ENCODE results near the gene TAF1. TPM values are rescaled to one million over a fixed set of nuclear protein-coding genes. Genes with fewer than 3 reads are reported as not detected.

Gene TAF1
- total and polyA plus RNA-seq, 10 of the 15 experiments (the other 5 are each of a cell fraction or from before 2014, with no cell fraction given) = 4.1 to 24.2 (median 17.2) TPM

- TF ChIP-seq, protein P1, sequence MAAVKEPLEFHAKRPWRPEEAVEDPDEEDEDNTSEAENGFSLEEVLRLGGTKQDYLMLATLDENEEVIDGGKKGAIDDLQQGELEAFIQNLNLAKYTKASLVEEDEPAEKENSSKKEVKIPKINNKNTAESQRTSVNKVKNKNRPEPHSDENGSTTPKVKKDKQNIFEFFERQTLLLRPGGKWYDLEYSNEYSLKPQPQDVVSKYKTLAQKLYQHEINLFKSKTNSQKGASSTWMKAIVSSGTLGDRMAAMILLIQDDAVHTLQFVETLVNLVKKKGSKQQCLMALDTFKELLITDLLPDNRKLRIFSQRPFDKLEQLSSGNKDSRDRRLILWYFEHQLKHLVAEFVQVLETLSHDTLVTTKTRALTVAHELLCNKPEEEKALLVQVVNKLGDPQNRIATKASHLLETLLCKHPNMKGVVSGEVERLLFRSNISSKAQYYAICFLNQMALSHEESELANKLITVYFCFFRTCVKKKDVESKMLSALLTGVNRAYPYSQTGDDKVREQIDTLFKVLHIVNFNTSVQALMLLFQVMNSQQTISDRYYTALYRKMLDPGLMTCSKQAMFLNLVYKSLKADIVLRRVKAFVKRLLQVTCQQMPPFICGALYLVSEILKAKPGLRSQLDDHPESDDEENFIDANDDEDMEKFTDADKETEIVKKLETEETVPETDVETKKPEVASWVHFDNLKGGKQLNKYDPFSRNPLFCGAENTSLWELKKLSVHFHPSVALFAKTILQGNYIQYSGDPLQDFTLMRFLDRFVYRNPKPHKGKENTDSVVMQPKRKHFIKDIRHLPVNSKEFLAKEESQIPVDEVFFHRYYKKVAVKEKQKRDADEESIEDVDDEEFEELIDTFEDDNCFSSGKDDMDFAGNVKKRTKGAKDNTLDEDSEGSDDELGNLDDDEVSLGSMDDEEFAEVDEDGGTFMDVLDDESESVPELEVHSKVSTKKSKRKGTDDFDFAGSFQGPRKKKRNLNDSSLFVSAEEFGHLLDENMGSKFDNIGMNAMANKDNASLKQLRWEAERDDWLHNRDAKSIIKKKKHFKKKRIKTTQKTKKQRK (IDR thresholded peaks at IDR 0.05; ENCODE audit: low read depth, low read length) = no peak
- TF ChIP-seq POU2F2 (IDR thresholded peaks at IDR 0.05; ENCODE audit: borderline replicate concordance, low read depth, low read length) (peak; percentile 79), ELK1 (IDR thresholded peaks at IDR 0.05; ENCODE audit: low read depth, low read length) (no peak), TARDBP (IDR thresholded peaks at IDR 0.05; ENCODE audit: borderline replicate concordance) (no peak), FOS (IDR thresholded peaks at IDR 0.05; ENCODE audit: borderline replicate concordance, extremely low read depth, insufficient read length) (peak; percentile 9), RBBP5 (conservative IDR thresholded peaks at IDR 0.05) (no peak), ZBTB40 (IDR thresholded peaks at IDR 0.05; ENCODE audit: borderline replicate concordance) (peak; percentile 61; the same call in 1 of the 2 replicates), YBX1 (IDR thresholded peaks at IDR 0.05) (no peak), CHD4 (IDR thresholded peaks at IDR 0.05) (no peak), CEBPB (IDR thresholded peaks at IDR 0.05; ENCODE audit: borderline replicate concordance in 1 of 2, low read depth in 2 of 2, low read length in 2 of 2) (no peak), ATF3 (IDR thresholded peaks at IDR 0.05; ENCODE audit: borderline replicate concordance, extremely low read depth, low read depth, low read length) (peak; percentile 46; the same call in 1 of the 2 replicates), RFX5 (IDR thresholded peaks at IDR 0.05; ENCODE audit: low read depth, low read length) (no peak)
- TF ChIP-seq, protein P2, sequence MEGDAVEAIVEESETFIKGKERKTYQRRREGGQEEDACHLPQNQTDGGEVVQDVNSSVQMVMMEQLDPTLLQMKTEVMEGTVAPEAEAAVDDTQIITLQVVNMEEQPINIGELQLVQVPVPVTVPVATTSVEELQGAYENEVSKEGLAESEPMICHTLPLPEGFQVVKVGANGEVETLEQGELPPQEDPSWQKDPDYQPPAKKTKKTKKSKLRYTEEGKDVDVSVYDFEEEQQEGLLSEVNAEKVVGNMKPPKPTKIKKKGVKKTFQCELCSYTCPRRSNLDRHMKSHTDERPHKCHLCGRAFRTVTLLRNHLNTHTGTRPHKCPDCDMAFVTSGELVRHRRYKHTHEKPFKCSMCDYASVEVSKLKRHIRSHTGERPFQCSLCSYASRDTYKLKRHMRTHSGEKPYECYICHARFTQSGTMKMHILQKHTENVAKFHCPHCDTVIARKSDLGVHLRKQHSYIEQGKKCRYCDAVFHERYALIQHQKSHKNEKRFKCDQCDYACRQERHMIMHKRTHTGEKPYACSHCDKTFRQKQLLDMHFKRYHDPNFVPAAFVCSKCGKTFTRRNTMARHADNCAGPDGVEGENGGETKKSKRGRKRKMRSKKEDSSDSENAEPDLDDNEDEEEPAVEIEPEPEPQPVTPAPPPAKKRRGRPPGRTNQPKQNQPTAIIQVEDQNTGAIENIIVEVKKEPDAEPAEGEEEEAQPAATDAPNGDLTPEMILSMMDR (IDR thresholded peaks at IDR 0.05 in 2 of 3, conservative IDR thresholded peaks at IDR 0.05 in 1 of 3; ENCODE audit: control insufficient read depth in 2 of 3, extremely low read depth in 1 of 3, insufficient read depth in 1 of 3, low read depth in 3 of 3, low read length in 3 of 3) = no peak
- TF ChIP-seq, protein P3, sequence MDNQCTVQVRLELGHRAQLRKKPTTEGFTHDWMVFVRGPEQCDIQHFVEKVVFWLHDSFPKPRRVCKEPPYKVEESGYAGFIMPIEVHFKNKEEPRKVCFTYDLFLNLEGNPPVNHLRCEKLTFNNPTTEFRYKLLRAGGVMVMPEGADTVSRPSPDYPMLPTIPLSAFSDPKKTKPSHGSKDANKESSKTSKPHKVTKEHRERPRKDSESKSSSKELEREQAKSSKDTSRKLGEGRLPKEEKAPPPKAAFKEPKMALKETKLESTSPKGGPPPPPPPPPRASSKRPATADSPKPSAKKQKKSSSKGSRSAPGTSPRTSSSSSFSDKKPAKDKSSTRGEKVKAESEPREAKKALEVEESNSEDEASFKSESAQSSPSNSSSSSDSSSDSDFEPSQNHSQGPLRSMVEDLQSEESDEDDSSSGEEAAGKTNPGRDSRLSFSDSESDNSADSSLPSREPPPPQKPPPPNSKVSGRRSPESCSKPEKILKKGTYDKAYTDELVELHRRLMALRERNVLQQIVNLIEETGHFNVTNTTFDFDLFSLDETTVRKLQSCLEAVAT (IDR thresholded peaks at IDR 0.05) = no peak
Observed at GRCh38 chrX:71365875-71366673, at the start of gene TAF1 (continued).

All from GM12878 (cell line).